ENCODE data around the gene LCE1D.

The LCE1D gene

GRCh38 chr1:152796421-152796820, at the start of gene LCE1D:
TSS of gene LCE1D (plus strand) at chr1:152796721. CDS start at chr1:152797795, 1,074 bp downstream.
- Mint-ChIP-seq H3K36me3 (no peaks in the 10 kb centered on the region), H3K27ac (no peak within 1 kb of the TSS), H3K4me1 (ENCODE audit: low read depth) (no peaks in the 10 kb centered on the region), H3K4me3 (no peak within 1 kb of the TSS), H3K9me3 (ENCODE audit: low read depth) (no peaks in the 10 kb centered on the region), H3K27me3 (peaks cover 12% of the 10 kb centered on the region)

GRCh38 chr1:152747831-152748230, 48.7 kb upstream of the LCE1D start:
- no peak overlapping the region for H3K4me3 Mint-ChIP-seq
- no peaks in the 10 kb centered on the region for H3K9me3 Mint-ChIP-seq (ENCODE audit: low read depth)
- H3K4me1 Mint-ChIP-seq (ENCODE audit: low read depth): no peaks in the 10 kb centered on the region
- no peak overlapping the region for H3K27ac Mint-ChIP-seq
- no peaks in the 10 kb centered on the region for H3K36me3 Mint-ChIP-seq
- peaks cover 24% of the 10 kb centered on the region for H3K27me3 Mint-ChIP-seq

GRCh38 chr1:152752225-152752624, 44.3 kb upstream of the LCE1D start:
- Mint-ChIP-seq H3K27me3 (peaks cover 16% of the 10 kb centered on the region), H3K36me3 (no peaks in the 10 kb centered on the region), H3K4me1 (ENCODE audit: low read depth) (no peaks in the 10 kb centered on the region), H3K27ac (no peak overlapping the region), H3K9me3 (ENCODE audit: low read depth) (no peaks in the 10 kb centered on the region), H3K4me3 (no peak overlapping the region)

GRCh38 chr1:152753586-152753985, 42.9 kb upstream of the LCE1D start:
- no peaks in the 10 kb centered on the region for H3K9me3 Mint-ChIP-seq (ENCODE audit: low read depth)
- no peak overlapping the region for H3K27ac Mint-ChIP-seq
- H3K4me1 Mint-ChIP-seq (ENCODE audit: low read depth): no peaks in the 10 kb centered on the region
- H3K27me3 Mint-ChIP-seq: peaks cover 16% of the 10 kb centered on the region
- H3K4me3 Mint-ChIP-seq: no peak overlapping the region
- no peaks in the 10 kb centered on the region for H3K36me3 Mint-ChIP-seq

- H3K9me3 Mint-ChIP-seq (ENCODE audit: low read depth): no peaks in the 10 kb centered on the region
- no peaks in the 10 kb centered on the region for H3K36me3 Mint-ChIP-seq
- H3K27me3 Mint-ChIP-seq: peaks cover 11% of the 10 kb centered on the region
- H3K4me3 Mint-ChIP-seq: no peak overlapping the region
- no peaks in the 10 kb centered on the region for H3K4me1 Mint-ChIP-seq (ENCODE audit: low read depth)
- H3K27ac Mint-ChIP-seq: no peak overlapping the region
Measured at GRCh38 chr1:152756872-152757271, 39.6 kb upstream of the LCE1D start.

- H3K27me3 Mint-ChIP-seq: peaks cover 10% of the 10 kb centered on the region
- H3K27ac Mint-ChIP-seq: no peak within 1 kb of the TSS
- no peaks in the 10 kb centered on the region for H3K4me1 Mint-ChIP-seq (ENCODE audit: low read depth)
Measured at GRCh38 chr1:152757747-152758146, 38.8 kb upstream of the LCE1D start, which contains the start of gene KPRP. TSS of gene KPRP (plus strand) at chr1:152758025. CDS start at chr1:152759589, 1,564 bp downstream.

GRCh38 chr1:152758636-152759035, 37.9 kb upstream of the LCE1D start:
- no peak overlapping the region for H3K27ac Mint-ChIP-seq
- H3K36me3 Mint-ChIP-seq: no peaks in the 10 kb centered on the region
- peaks cover 10% of the 10 kb centered on the region for H3K27me3 Mint-ChIP-seq

More at GRCh38 chr1:152757747-152758146, 38.8 kb upstream of the LCE1D start, which contains the start of gene KPRP:
- Mint-ChIP-seq H3K4me3 (no peak within 1 kb of the TSS), H3K36me3 (no peaks in the 10 kb centered on the region), H3K9me3 (ENCODE audit: low read depth) (no peaks in the 10 kb centered on the region)

GRCh38 chr1:152759453-152760173, 36.9 kb upstream of the LCE1D start:
- H3K27me3 Mint-ChIP-seq: peaks cover 9% of the 10 kb centered on the region
- no peaks in the 10 kb centered on the region for H3K36me3 Mint-ChIP-seq
- H3K9me3 Mint-ChIP-seq (ENCODE audit: low read depth): no peaks in the 10 kb centered on the region
- H3K27ac Mint-ChIP-seq: no peak overlapping the region
- no peaks in the 10 kb centered on the region for H3K4me1 Mint-ChIP-seq (ENCODE audit: low read depth)
- H3K4me3 Mint-ChIP-seq: no peak overlapping the region

More at GRCh38 chr1:152758636-152759035, 37.9 kb upstream of the LCE1D start:
- no peak overlapping the region for H3K4me3 Mint-ChIP-seq
- no peaks in the 10 kb centered on the region for H3K9me3 Mint-ChIP-seq (ENCODE audit: low read depth)
- no peaks in the 10 kb centered on the region for H3K4me1 Mint-ChIP-seq (ENCODE audit: low read depth)

- H3K27me3 Mint-ChIP-seq: peaks cover 9% of the 10 kb centered on the region
- H3K27ac Mint-ChIP-seq: no peak overlapping the region
- H3K4me1 Mint-ChIP-seq (ENCODE audit: low read depth): no peaks in the 10 kb centered on the region
- H3K9me3 Mint-ChIP-seq (ENCODE audit: low read depth): no peaks in the 10 kb centered on the region
- H3K36me3 Mint-ChIP-seq: no peaks in the 10 kb centered on the region
- no peak overlapping the region for H3K4me3 Mint-ChIP-seq
Measured at GRCh38 chr1:152760551-152761190, 35.9 kb upstream of the LCE1D start.

GRCh38 chr1:152761609-152762213, 34.8 kb upstream of the LCE1D start:
- Mint-ChIP-seq H3K36me3 (no peaks in the 10 kb centered on the region), H3K27me3 (peaks cover 9% of the 10 kb centered on the region), H3K4me3 (no peak overlapping the region), H3K4me1 (ENCODE audit: low read depth) (no peaks in the 10 kb centered on the region), H3K27ac (no peak overlapping the region), H3K9me3 (ENCODE audit: low read depth) (no peaks in the 10 kb centered on the region)

GRCh38 chr1:152768847-152769533, 27.5 kb upstream of the LCE1D start:
- Mint-ChIP-seq H3K36me3 (no peaks in the 10 kb centered on the region), H3K27ac (no peak overlapping the region), H3K27me3 (peaks cover 5% of the 10 kb centered on the region), H3K4me3 (no peak overlapping the region), H3K9me3 (ENCODE audit: low read depth) (no peaks in the 10 kb centered on the region), H3K4me1 (ENCODE audit: low read depth) (no peaks in the 10 kb centered on the region)

GRCh38 chr1:152770411-152770810, 26.1 kb upstream of the LCE1D start:
- no peak overlapping the region for H3K27ac Mint-ChIP-seq
- no peak overlapping the region for H3K4me3 Mint-ChIP-seq
- H3K9me3 Mint-ChIP-seq (ENCODE audit: low read depth): no peaks in the 10 kb centered on the region
- no peaks in the 10 kb centered on the region for H3K4me1 Mint-ChIP-seq (ENCODE audit: low read depth)
- H3K27me3 Mint-ChIP-seq: peaks cover 9% of the 10 kb centered on the region
- no peaks in the 10 kb centered on the region for H3K36me3 Mint-ChIP-seq

- no peaks in the 10 kb centered on the region for H3K9me3 Mint-ChIP-seq (ENCODE audit: low read depth)
- H3K27me3 Mint-ChIP-seq: peaks cover 21% of the 10 kb centered on the region
- H3K4me1 Mint-ChIP-seq (ENCODE audit: low read depth): no peaks in the 10 kb centered on the region
- no peaks in the 10 kb centered on the region for H3K36me3 Mint-ChIP-seq
- H3K27ac Mint-ChIP-seq: no peak within 1 kb of the TSS
- no peak within 1 kb of the TSS for H3K4me3 Mint-ChIP-seq
Measured at GRCh38 chr1:152774875-152775274, 21.6 kb upstream of the LCE1D start, which contains the start of gene LCE1F. TSS of gene LCE1F (plus strand) at chr1:152775140. CDS start at chr1:152776372, 1,232 bp downstream.

- Mint-ChIP-seq H3K9me3 (ENCODE audit: low read depth) (no peaks in the 10 kb centered on the region), H3K27me3 (peaks cover 23% of the 10 kb centered on the region), H3K27ac (no peak overlapping the region), H3K4me3 (no peak overlapping the region), H3K4me1 (ENCODE audit: low read depth) (no peaks in the 10 kb centered on the region), H3K36me3 (no peaks in the 10 kb centered on the region)
Measured at GRCh38 chr1:152776361-152776760, 20.2 kb upstream of the LCE1D start.
